22Rv1 (cell line): ENCODE data around the gene DPEP1.

ENCODE experiments used
- CTCF ChIP-seq: fragments of 450-650 bp; IDR thresholded peaks from 2 replicates; pipeline ENCODE4 v1.5.1; 2017; ENCODE audit warnings: mild to moderate bottlenecking
- ZFX ChIP-seq: fragments of 450-650 bp; IDR thresholded peaks from 2 replicates; pipeline ENCODE4 v1.6.1; 2017; ENCODE audit warnings: antibody characterized with exemption, borderline replicate concordance

GRCh38 chr16:89642574-89642973, 29.1 kb downstream of the DPEP1 start:
- TF ChIP-seq CTCF (no peak), ZFX (no peak)
